CD8-positive, alpha-beta memory T cell (primary cell): ENCODE results near the gene MGLL. TPM values are rescaled to one million over a fixed set of nuclear protein-coding genes. Genes with fewer than 3 reads are reported as not detected.

ENCODE experiments used
- CTCF ChIA-PET: fragments of 350-600 bp; sonication (Branson Sonifier 250); formaldehyde crosslinking; loops from one replicate; lab custom pipeline; 2021; ENCODE audit warnings: antibody characterized with exemption; lab: Charles Lee
- POLR2A ChIA-PET: fragments of 350-600 bp; sonication (Branson Sonifier 250); formaldehyde crosslinking; loops from one replicate; lab custom pipeline; 2021; ENCODE audit warnings: antibody characterized with exemption; lab: Charles Lee
- DNase-seq, 5 donors: peaks; one replicate each; pipeline versions ENCODE4 v3.0.0 to v3.0.0-alpha.2; 2020 to 2022; ENCODE audit warnings: mixed read lengths in 1 of 5
- H3K27ac ChIP-seq: one replicate; pipeline ENCODE4 v1.7.0; 2013; ENCODE audit warnings: low read depth, mild to moderate bottlenecking, low read length, moderate library complexity
- H3K27me3 ChIP-seq: 2 replicates; pipeline ENCODE4 v1.7.0; 2013; ENCODE audit warnings: low read length, mild to moderate bottlenecking; ENCODE audit not compliant: insufficient read depth, poor library complexity, severe bottlenecking
- H3K36me3 ChIP-seq: 2 replicates; pipeline ENCODE4 v1.7.0; 2013; ENCODE audit warnings: mild to moderate bottlenecking, low read length, moderate library complexity; ENCODE audit not compliant: insufficient read depth
- H3K4me1 ChIP-seq: 2 replicates; pipeline ENCODE4 v1.7.0; 2013; ENCODE audit warnings: mild to moderate bottlenecking, low read length, moderate library complexity; ENCODE audit not compliant: insufficient read depth
- H3K4me3 ChIP-seq: 2 replicates; pipeline ENCODE4 v1.7.0; 2013; ENCODE audit warnings: mild to moderate bottlenecking, low read length
- H3K9me3 ChIP-seq: 2 replicates; pipeline ENCODE4 v1.7.0; 2013; ENCODE audit warnings: mild to moderate bottlenecking, low read length
- H3K27ac Mint-ChIP-seq, 8 donors: one replicate each; pipeline ENCODE4 v1.8.0; 2020 to 2021; ENCODE audit warnings: mixed read lengths in 8 of 8, mild to moderate bottlenecking in 6 of 8, inconsistent platforms in 3 of 8, moderate library complexity in 3 of 8
- H3K27me3 Mint-ChIP-seq, 2 donors: one replicate each; pipeline ENCODE4 v1.8.0; 2020 to 2021; ENCODE audit warnings: mixed read lengths in 2 of 2, mild to moderate bottlenecking in 1 of 2, moderate library complexity in 1 of 2
- H3K36me3 Mint-ChIP-seq, 3 donors: one replicate each; pipeline ENCODE4 v1.8.0; 2020 to 2021; ENCODE audit warnings: mixed read lengths in 3 of 3, inconsistent platforms in 1 of 3, mild to moderate bottlenecking in 1 of 3
- H3K4me1 Mint-ChIP-seq, 3 donors: one replicate each; pipeline ENCODE4 v1.8.0; 2020 to 2021; ENCODE audit warnings: mixed read lengths in 3 of 3, inconsistent platforms in 1 of 3, mild to moderate bottlenecking in 1 of 3
- H3K4me3 Mint-ChIP-seq, 7 donors: one replicate each; pipeline ENCODE4 v1.8.0; 2020 to 2021; ENCODE audit warnings: mixed read lengths in 7 of 7, mild to moderate bottlenecking in 6 of 7, moderate library complexity in 4 of 7, inconsistent platforms in 2 of 7
- H3K9me3 Mint-ChIP-seq, 5 donors: one replicate each; pipeline ENCODE4 v1.8.0; 2020 to 2022; ENCODE audit warnings: mixed read lengths in 5 of 5, mild to moderate bottlenecking in 3 of 5, moderate library complexity in 2 of 5, inconsistent platforms in 1 of 5
- polyA plus RNA-seq: library from polyadenylated mRNA; unstranded; fragments of 300-500 nt; fragmentation: Illumina TruSeq; gene quantifications from one replicate; pipeline ENCODE4 v1.2.3, GENCODE V29; 2021
- total RNA-seq, 2 experiments: library from RNA; stranded (reverse); gene quantifications; one replicate each; pipeline ENCODE4 v1.2.3, GENCODE V29; 2021

MGLL gene
- total and polyA plus RNA-seq, 3 experiments from 2014 or later: 3.0 to 5.9 (median 5.3) TPM

DNA sequence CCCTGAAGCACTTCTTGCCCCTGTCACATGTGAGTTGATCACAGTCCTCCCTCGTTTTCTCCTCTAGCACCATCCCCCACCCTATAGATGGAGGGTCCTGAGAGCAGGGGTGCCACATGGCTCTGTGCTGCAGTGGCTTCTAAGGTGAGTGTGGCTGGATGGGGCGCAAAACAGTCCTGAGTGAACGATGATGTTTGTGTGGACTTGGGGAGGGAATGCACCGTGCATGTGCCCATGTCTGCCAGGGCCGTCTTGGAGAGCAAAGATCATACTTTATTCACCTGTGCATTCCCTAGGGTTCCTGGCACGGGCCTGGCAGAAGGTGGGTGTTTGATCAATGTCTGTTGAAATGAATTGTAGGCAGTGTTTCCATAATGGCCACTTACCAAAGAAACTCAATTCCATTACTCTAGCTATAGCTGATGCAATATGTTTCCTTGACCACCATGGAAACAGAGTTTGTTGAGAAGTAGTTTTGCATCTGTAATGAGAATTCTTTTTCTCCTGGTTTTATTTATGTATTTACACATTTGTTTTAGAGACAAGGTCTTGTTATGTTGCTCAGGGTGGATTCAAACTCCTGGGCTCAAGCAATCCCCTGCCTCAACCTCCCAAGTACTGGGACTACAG is 91.5 kb downstream of the MGLL start:
- Mint-ChIP-seq H3K4me3 (no peak overlapping the region), H3K36me3 (no peaks in the 10 kb centered on the region), H3K27ac (no peak overlapping the region), H3K27me3 (peaks cover 7 to 10% of the 10 kb centered on the region in 2 donors), H3K9me3 (no peaks in the 10 kb centered on the region), H3K4me1 (no peaks in the 10 kb centered on the region)
- Histone ChIP-seq H3K36me3 (no peaks in the 10 kb centered on the region), H3K27me3 (no peaks in the 10 kb centered on the region), H3K9me3 (no peaks in the 10 kb centered on the region), H3K4me3 (no peak overlapping the region), H3K4me1 (no peaks in the 10 kb centered on the region), H3K27ac (no peak overlapping the region)
- CTCF ChIA-PET: no interaction called here
- POLR2A ChIA-PET: no interaction called here
- DNase-seq: no peak

DNA sequence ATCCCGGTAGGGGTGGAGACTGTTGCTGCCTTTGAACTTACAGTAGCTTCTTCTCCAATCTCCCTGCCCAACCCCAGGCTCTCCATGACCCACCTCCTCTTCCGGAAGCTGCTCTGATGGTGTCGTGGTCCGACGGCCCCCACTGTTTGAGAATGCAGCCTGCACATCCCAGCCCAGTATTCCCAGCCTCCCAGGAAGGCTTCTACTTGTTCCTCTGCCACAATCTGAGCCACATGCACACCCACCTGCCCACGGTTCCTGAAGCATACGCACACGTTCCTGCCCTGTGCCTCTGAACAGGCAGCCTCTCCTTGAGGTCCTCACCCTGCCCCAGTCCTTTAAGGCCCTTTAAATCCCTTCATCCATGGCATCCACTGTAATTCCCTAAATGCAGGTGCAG is 92.1 kb downstream of the MGLL start:
- Histone ChIP-seq H3K4me3 (no peak overlapping the region), H3K36me3 (no peaks in the 10 kb centered on the region), H3K27ac (no peak overlapping the region), H3K27me3 (no peaks in the 10 kb centered on the region), H3K4me1 (no peaks in the 10 kb centered on the region), H3K9me3 (no peaks in the 10 kb centered on the region)
- ChIA-PET POLR2A (no interaction called here), CTCF (no interaction called here)
- H3K27me3 Mint-ChIP-seq: peaks cover 5 to 13% of the 10 kb centered on the region in 2 donors
- DNase-seq: no peak
- H3K27ac Mint-ChIP-seq: no peak overlapping the region
- H3K4me3 Mint-ChIP-seq: no peak overlapping the region
- H3K36me3 Mint-ChIP-seq: no peaks in the 10 kb centered on the region
- H3K4me1 Mint-ChIP-seq: no peaks in the 10 kb centered on the region
- no peaks in the 10 kb centered on the region for H3K9me3 Mint-ChIP-seq

DNA sequence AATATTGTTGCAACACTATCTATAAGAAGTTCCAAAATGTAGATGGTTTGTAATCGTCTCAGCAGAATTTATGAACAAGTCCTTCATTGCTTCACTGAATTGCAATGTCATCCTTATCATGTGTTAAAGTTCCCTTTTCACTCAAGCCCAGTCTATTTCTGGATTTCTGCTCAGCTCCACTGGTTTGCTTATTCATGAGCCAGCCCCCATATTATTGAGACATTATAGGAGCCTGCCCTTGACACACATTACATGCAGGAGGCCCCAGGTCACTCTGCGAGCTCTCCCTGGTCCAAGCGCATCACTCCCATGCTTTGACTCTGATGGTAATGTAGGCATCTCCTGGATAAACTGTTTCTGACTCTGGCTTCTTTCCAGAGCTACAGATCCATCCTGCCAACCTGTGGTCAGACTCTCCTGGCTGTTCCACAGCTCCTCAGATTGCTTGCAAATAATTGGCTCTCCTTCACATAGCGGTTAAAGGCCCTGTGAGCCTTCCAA is 92.7 kb downstream of the MGLL start:
- Mint-ChIP-seq H3K27ac (no peak overlapping the region), H3K36me3 (no peaks in the 10 kb centered on the region), H3K4me3 (no peak overlapping the region), H3K9me3 (no peaks in the 10 kb centered on the region), H3K27me3 (peaks cover 6 to 19% of the 10 kb centered on the region in 2 donors), H3K4me1 (no peaks in the 10 kb centered on the region)
- ChIA-PET CTCF (no interaction called here), POLR2A (no interaction called here)
- no peak for DNase-seq
- H3K27ac ChIP-seq: no peak overlapping the region
- H3K9me3 ChIP-seq: no peaks in the 10 kb centered on the region
- no peaks in the 10 kb centered on the region for H3K4me1 ChIP-seq
- no peak overlapping the region for H3K4me3 ChIP-seq
- H3K27me3 ChIP-seq: no peaks in the 10 kb centered on the region
- H3K36me3 ChIP-seq: no peaks in the 10 kb centered on the region

DNA sequence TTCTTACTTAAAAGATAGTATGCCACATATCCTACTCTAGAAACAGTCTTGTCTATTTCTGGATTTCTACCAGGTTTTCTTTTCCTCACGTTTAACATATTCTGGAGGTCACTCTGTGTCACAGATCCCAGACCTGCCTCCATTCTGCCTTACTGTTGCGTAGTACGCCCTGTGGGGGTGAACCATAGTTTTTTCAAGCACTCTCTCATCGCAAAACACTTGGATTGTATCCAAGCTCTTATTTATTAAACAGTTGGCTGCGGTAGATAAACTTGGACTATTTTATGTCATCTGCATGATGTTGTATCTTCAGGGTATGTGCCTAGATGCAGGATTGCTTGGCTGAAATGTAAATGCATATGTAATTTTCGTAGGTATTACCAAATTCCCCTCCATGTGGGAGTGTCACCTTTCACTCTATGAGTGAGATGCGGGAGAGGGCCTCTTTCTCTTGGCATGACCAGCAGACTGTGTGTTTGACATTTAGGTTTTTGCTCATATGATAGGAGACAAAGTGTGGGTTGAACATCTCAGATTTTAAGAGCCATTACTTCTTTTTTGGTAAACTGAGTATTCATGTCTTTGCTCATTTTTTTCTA is 93.8 kb downstream of the MGLL start:
- Mint-ChIP-seq H3K27me3 (peaks cover 4 to 17% of the 10 kb centered on the region in 2 donors), H3K4me3 (no peak overlapping the region), H3K36me3 (no peaks in the 10 kb centered on the region), H3K9me3 (no peaks in the 10 kb centered on the region), H3K4me1 (no peaks in the 10 kb centered on the region), H3K27ac (no peak overlapping the region)
- Histone ChIP-seq H3K27ac (no peak overlapping the region), H3K4me1 (no peaks in the 10 kb centered on the region), H3K27me3 (no peaks in the 10 kb centered on the region), H3K9me3 (no peaks in the 10 kb centered on the region), H3K36me3 (no peaks in the 10 kb centered on the region), H3K4me3 (no peak overlapping the region)
- POLR2A ChIA-PET: no interaction called here
- CTCF ChIA-PET: no interaction called here
- DNase-seq: no peak

DNA sequence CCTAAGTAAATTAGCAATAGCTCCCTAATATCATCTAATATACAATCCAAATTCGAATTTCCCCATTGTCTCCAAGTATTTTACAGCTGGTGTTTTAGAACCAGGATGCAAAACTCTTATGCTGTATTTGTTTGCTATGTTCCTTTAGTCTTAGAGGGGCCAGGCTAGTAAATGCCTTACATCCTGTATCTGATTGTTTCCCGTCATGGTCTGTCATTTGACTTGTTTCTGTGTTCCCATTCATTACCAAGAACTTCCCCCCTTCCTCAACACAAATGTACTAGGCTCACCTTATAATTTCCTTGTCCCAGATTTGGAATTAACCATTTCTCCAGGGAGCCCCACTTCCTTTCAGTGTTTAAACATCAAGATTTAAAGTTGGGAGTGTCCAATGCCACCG is 95.4 kb downstream of the MGLL start:
- H3K4me3 ChIP-seq: no peak overlapping the region
- no peak overlapping the region for H3K27ac ChIP-seq
- peaks cover 1 to 13% of the 10 kb centered on the region in 2 donors for H3K27me3 Mint-ChIP-seq
- H3K36me3 Mint-ChIP-seq: no peaks in the 10 kb centered on the region
- H3K4me1 ChIP-seq: no peaks in the 10 kb centered on the region
- no peaks in the 10 kb centered on the region for H3K9me3 ChIP-seq
- CTCF ChIA-PET: no interaction called here
- no peaks in the 10 kb centered on the region for H3K36me3 ChIP-seq
- H3K4me1 Mint-ChIP-seq: no peaks in the 10 kb centered on the region
- H3K9me3 Mint-ChIP-seq: no peaks in the 10 kb centered on the region
- no peak overlapping the region for H3K27ac Mint-ChIP-seq
- DNase-seq: no peak
- H3K4me3 Mint-ChIP-seq: no peak overlapping the region
- POLR2A ChIA-PET: no interaction called here
- no peaks in the 10 kb centered on the region for H3K27me3 ChIP-seq

DNA sequence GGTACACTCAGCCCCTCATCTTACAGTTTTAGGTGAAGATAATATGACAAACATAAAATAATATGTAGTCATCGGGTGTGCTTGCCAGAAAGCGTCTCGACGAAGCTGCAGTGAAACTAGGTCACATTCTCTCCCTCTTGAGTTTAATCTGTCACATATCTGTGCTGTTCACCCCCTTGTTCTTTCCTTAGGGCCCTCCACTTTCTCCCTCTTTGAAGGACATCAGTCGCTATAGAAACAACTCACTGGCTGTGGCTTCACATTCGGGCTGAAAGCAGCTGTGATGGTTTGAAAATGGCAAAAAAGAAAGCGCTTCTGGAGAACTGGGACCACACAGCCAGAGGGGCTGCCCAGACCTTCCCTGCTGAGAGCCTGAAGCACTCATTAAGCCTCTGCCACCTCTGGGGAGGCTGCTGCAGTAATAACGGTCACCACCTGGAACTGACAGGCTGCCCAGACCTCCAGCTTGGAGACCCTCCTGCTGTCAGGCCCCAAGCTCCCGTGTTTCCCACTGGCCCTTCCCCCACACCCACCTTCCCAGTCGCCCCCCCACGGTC is 99.2 kb downstream of the MGLL start:
- Histone ChIP-seq H3K27ac (no peak overlapping the region), H3K4me3 (no peak overlapping the region), H3K4me1 (no peaks in the 10 kb centered on the region), H3K36me3 (no peaks in the 10 kb centered on the region), H3K27me3 (no peaks in the 10 kb centered on the region), H3K9me3 (no peaks in the 10 kb centered on the region)
- peaks cover 1 to 10% of the 10 kb centered on the region in 2 donors for H3K27me3 Mint-ChIP-seq
- no peaks in the 10 kb centered on the region for H3K36me3 Mint-ChIP-seq
- POLR2A ChIA-PET: no interaction called here
- no peak overlapping the region for H3K27ac Mint-ChIP-seq
- CTCF ChIA-PET: interaction anchor here (1.0 kb wide), 1 partner anchor 13 kb away, joined by 3 read pairs; no protein-coding TSS in a partner anchor
- no peak overlapping the region for H3K4me3 Mint-ChIP-seq
- DNase-seq: no peak
- no peaks in the 10 kb centered on the region for H3K4me1 Mint-ChIP-seq
- H3K9me3 Mint-ChIP-seq: no peaks in the 10 kb centered on the region

DNA sequence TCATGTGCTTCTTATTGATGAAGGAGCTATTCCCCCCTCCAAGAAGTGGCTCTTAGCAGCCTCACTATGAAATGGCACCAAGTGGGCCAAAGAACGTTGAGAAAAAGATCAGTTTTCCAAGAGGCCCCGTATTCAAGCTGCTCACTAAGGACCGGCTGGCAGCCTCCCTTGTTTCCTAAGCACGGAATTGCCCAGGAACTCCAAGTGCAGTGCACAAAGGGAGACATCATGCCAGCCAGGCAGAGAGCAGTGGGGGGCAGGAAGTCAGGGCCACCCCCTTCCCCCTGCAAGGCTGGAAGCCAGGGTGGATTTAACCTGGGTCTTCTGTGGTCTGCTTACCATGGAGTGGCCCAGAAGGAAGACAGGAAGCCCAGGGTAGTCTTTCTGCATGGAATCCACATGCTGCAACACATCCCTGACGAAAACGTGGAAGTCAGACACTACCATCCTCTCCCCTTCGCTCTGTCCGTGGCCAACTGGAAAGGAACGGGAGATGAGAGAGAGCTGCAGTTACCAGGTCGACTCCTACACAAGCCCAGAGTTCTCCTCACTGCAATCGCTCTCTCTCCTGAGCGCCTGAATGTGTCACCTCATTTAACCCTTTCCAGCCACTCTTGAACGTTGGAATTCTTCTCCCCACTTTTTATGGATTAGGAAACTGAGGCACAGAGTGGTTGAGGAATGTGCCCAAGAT is 100.1 kb downstream of the MGLL start:
- H3K27me3 Mint-ChIP-seq: peaks cover 1 to 10% of the 10 kb centered on the region in 2 donors
- no peak overlapping the region for H3K27ac Mint-ChIP-seq
- no peaks in the 10 kb centered on the region for H3K36me3 Mint-ChIP-seq
- POLR2A ChIA-PET: no interaction called here
- no peaks in the 10 kb centered on the region for H3K9me3 Mint-ChIP-seq
- no peaks in the 10 kb centered on the region for H3K4me1 Mint-ChIP-seq
- H3K36me3 ChIP-seq: no peaks in the 10 kb centered on the region
- H3K4me3 Mint-ChIP-seq: no peak overlapping the region
- CTCF ChIA-PET: no interaction called here
- H3K4me1 ChIP-seq: no peaks in the 10 kb centered on the region
- no peak overlapping the region for H3K27ac ChIP-seq
- no peaks in the 10 kb centered on the region for H3K9me3 ChIP-seq
- H3K27me3 ChIP-seq: no peaks in the 10 kb centered on the region
- DNase-seq: no peak
- no peak overlapping the region for H3K4me3 ChIP-seq
